Stimulated activated CD4-positive, alpha-beta T cell treated with anti-CD3 and anti-CD28 coated beads, Interleukin-1b, Interleukin-23, amount 100 ng/mL, for 48 hours (primary cell): ENCODE results near the gene LRRC23.

Source experiments
- DNase-seq: peaks from one replicate; pipeline ENCODE4 v3.0.0-alpha.2; 2020

The LRRC23 gene

DNA sequence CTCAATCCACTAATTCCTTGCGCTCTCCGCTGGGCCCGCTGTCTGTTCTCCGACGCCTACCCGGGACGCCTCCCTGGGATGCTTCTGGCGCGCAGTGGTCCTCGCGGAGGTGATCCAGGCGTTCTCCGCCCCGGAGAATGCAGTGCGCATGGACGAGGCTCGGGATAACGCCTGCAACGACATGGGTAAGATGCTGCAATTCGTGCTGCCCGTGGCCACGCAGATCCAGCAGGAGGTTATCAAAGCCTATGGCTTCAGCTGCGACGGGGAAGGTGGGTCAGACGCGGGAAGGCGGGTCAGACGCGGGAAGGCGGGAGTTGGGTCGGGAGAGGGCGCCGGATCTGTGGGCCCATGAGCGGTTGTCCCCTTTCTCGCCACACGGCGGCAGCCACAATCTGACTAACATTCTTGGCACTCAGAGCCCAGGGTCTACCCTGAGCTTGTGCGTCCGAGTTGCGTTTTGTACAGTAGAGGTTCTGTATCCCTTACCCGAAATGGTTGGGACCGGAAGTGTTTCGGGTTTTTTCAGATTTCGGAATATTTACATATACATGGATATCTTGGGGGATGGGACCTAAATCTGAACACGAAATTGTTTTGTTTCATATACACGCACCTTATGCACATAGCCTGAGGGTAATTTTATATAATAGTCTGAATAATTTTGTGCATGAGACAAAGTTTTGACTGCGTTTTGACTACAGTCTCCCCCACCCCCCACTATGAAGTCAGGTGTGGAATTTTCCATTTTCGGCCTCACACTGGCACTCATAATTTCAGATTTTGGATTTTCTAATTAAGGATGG lies 40.0 kb downstream of the LRRC23 start:
- peak; percentile 91 for DNase-seq

DNA sequence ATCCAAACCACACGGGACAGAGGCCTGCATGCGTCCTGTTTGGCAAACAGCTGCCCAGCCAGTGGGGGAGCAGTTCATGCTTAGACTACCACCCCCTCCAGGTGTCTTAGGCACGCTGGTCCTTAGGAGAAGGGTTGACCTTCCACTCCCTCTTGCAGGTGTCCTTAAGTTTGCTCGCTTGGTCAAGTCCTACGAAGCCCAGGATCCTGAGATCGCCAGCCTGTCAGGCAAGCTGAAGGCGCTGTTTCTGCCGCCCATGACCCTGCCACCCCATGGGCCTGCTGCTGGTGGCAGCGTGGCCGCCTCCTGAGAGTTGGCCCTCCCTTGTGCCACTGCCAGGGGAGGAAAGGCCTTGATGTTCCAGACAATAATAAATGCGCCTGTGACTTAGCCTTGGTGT lies 41.0 kb downstream of the LRRC23 start:
- DNase-seq = no peak

DNA sequence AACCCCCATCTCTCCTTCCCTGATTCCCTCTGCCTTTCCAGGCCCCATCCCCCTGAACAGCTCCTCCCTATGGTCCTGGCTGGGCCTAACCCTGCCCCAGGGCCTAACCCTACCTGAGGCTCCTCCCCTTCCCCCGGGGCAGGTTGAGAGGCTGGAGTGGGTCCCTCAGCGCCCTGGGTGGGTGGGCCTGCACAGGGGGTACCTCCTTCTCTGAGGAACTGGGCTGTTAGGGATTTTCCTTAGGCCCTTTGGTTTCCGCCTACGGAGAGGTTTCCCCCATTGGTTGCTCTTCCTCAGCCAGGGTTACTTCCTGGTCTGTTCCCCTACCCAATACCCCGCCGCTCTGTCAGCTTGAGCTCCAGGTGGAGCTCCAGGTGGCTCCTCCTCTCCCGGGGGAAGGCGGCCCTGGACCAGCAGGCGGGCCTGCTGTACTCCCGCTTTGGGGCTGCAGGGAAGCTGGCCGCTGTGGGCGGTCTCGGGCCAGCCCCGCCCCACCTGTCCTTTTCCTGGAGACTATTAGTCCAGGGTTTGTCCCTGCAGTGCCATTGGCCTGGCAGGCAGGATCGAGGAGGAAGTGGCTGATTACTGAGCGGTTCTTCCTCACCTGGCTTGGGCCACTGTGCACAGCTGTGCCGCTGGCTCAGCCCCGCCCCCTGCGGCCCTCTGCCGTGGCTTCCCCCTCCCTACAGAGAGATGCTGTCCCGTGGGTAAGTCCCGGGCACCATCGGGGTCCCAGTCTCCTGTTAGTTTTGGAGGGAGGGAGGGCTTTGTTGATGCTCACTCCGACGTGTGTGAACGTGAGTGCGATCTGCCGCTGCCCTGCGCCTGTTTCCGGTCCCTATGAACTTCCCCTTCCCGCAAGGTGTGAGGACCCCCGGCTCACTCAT lies 41.7 kb downstream of the LRRC23 start:
- DNase-seq = peak; percentile 71

DNA sequence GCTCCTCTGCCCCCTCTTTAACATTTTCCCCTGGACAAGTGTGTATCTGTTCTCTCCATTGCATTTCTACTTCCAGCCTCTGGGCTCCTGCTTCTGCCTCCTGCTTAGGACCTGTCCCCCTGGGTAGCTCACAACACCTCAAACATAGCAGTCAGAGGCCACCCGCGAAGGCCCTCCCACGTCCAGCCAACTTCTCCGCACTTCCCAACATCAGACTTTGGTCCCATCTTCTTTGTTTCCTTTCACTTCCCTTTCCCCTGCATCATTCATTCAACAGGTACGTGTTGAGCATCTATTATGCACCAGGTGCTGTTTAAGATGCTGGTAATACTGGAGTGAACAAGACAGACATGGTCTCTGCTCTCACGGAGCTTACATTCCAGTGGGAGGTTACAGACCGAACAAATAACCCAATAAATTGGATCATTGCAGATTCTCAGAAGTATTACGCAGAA lies 42.3 kb downstream of the LRRC23 start:
- no peak for DNase-seq

DNA sequence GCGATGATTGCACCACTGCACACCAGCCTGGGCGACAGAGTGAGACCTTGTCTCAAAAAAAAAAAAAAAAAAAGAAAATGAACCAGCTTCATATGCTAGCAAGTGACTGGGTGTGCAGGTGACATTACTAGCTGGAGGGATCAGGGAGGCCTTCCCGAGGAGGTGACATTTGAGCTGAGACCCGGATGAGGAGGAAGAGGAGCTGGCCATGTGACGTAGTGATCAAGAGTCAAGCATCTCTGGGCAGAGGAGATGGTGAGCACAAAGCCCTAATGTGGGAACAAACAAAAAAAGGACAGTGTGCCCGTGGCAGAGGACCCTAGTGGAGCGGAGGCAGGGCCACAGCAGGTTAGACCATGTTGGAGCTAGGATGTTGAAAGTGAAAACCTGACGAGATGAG lies 43.0 kb downstream of the LRRC23 start:
- no peak for DNase-seq

DNA sequence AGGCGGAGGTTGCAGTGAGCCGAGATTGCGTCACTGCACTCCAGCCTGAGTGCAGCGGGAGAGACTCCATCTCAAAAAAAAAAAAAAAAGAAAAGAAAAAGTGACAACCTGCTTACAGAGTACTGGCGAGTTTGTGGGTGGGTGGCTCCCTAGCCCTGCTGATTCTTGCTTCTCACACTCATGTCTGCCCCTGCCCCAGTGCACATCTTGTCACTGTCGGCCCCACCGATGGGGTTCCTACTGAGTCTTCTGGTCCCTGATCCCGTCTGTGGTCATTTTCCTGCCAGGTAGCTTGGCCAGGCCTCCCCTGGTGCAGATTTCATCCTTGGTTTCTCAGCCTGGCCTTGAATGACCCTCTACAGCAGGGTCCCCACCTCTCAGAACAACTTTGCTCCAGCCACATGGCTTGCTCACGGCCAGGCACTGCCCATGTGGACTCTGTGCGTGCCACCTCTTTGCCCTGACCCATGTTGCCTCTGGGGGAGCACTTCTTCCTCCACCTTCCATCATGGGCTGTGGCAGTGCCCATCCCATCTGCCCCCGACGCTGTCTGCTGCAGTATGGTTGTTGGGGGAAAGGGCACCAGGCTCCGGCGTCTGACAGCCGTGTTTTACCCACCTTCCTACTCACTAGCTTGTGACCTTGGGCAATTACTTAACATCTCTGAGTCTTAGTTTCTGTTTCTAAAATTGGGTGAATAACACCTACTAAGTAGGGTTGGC lies 44.4 kb downstream of the LRRC23 start:
- DNase-seq = no peak

DNA sequence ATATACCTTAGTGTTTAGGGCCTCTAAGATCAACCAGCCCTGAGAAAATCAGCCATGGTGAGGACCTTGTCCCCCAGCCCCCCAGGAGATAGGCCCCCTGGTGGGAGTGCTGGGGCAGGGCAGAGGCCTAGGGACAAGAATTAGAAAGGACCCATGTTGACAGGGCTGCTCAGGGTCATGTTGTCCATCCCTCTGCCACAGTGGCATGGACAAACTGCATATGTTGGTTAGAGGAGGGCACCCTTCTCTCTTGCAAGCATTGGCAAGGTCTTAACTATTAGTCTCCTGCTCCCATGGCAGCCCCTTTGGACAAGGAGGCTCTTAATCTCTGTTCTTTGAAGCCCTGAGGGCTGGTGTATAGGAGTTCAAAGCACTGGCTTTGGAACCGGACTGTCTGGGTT lies 45.8 kb downstream of the LRRC23 start:
- no peak for DNase-seq

DNA sequence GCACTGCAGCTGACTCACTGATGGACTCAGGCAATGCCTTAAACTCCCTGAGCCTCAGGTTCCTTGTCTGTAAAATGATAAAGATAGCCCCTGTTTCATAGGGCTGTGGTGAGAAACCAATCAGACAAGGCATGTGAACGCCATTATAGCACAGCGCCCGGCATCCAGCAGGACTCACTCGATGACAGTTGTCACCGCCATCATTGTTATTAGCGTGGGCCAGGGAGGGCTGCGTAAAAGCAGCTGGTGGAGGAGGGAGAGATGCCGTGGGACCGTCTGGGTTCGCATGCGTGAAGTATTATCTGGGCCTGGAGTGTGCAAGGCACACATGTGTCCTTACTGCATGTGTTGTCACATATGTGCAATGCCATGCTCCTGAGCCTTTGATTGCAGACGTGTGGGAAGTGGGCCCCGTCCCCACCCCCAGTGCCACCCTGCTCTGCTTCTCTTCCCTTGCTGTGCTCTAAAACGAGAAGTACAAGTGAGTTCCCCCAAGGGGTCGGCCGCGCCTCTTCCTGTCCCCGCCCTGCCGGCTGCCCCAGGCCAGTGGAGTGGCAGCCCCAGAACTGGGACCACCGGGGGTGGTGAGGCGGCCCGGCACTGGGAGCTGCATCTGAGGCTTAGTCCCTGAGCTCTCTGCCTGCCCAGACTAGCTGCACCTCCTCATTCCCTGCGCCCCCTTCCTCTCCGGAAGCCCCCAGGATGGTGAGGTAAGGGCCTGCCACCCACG lies 46.4 kb downstream of the LRRC23 start, which contains the start of gene PTPN6:
PTPN6 (plus strand) TSS at position 546 of the 730 bp plus-strand sequence; CDS start at position 703, 157 bp downstream.
- peak; percentile 55 for DNase-seq

DNA sequence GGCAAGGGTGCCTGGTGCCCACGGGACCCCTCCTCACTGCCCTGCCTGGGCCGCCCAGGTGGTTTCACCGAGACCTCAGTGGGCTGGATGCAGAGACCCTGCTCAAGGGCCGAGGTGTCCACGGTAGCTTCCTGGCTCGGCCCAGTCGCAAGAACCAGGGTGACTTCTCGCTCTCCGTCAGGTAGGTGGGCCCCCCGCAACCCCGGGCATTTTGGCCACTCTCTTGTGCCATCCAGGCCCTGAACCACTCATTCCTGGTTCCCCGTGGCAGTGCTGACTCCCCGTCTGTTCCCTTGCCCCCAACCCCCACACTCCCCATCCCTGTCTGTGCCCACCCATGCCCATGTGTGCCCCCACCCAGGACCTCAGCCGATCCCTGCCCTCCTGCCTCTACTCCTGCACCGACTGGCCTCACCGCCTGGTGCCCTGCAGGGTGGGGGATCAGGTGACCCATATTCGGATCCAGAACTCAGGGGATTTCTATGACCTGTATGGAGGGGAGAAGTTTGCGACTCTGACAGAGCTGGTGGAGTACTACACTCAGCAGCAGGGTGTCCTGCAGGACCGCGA lies 47.0 kb downstream of the LRRC23 start:
- no peak for DNase-seq

DNA sequence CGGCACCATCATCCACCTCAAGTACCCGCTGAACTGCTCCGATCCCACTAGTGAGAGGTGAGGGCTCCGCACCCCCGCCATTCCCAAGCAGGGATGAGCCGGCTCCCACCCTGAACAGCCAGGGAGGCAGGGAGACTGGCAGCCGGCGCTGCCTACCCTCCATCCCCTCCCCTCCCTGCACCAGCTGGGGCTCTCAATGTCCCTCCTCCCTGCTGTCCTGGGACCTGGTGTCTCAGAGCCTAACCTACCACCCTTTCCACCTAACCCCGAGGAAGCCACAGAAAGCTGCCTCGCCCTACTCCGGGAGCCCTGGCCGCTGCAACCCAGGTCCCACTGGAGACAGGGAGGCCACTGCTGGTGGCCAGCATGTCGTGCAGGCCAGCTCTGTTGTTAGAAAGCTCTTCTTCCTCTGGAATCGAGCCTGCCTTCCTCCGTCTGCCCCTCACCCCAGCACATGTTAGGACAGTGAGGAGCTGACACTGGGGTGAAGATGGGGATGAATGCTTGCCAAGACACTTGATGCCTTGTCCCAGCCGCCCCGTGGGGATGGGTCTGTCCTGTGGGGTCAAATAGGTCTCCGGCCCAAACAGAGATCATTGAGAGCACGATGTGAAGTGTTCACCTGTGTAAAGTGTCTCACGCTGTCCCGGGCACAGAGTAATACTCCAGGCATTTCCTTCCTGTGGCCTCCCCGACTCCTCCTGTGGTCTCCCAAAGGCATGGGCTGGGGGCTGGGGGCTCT lies 47.7 kb downstream of the LRRC23 start:
- DNase-seq = no peak

DNA sequence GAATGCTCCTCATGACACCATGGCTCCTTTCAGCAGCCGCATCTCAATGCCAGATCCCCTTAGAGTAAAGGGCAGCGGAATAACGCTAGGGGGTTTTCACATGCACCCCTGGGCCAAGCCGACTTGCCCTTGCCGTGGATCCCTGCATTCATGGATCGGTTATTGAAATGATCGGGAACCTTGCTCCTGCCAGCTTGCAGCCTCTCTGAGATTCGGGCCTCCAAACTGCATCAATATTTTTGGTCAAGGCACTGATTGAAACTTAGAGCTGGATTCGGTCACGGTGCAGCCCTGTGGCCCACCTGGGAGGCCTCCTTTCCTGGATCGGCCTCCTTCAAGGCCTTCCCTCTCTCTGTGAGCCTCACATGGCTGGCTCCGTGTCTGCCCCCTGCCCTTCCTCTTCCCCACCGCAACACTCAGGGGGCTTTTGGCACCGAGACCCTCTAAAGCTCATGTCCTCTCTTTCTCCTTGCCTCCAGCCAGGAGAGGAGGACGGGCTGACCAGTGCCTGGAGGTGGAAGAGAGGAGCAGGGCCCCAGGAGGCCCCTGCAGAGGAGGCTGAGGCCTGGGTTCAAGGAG lies 48.3 kb downstream of the LRRC23 start:
- no peak for DNase-seq

DNA sequence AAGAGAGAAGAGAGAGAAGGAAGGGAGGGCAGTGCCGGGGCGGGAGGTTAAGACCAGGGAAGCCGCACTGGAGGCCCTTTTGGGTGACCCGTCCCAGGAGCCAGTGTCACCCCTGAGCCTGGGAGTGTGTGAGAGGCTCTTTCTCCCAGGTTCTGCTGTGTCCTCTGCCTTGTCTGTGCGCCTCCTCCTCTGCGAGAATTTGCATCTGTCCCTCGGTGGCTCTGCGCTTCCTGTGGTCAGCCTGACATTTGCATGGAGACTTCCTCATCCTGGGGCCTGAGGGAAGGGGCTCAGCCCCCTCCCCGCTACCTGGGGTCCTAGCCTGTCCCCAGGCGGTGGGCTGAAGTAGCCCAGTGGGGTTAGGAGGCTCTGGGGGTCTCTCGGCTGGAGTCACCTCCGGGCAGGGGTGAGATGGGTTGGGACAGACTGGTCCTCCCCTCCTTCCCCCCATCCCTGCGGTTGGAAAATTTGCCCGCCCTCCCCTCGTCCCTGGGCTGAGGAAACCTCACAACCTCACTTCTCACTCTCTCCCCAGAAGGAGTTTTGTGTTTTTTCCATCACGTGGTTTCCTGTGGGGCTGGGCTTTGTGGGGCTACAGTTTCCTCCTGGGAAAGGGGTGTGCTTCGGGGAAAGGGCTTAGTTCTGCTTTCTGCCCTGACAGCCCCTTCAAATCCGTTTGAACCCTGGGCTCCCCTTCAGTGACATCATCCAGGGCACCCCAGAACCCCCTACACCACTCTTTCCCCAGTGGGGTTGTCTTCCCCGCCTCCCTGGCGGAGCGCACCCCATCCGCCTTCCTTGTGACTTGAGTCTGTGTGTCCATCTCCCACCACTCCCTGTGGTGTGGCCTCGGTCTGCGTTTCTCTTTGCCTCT lies 49.1 kb downstream of the LRRC23 start:
- DNase-seq = peak; percentile 80

DNA sequence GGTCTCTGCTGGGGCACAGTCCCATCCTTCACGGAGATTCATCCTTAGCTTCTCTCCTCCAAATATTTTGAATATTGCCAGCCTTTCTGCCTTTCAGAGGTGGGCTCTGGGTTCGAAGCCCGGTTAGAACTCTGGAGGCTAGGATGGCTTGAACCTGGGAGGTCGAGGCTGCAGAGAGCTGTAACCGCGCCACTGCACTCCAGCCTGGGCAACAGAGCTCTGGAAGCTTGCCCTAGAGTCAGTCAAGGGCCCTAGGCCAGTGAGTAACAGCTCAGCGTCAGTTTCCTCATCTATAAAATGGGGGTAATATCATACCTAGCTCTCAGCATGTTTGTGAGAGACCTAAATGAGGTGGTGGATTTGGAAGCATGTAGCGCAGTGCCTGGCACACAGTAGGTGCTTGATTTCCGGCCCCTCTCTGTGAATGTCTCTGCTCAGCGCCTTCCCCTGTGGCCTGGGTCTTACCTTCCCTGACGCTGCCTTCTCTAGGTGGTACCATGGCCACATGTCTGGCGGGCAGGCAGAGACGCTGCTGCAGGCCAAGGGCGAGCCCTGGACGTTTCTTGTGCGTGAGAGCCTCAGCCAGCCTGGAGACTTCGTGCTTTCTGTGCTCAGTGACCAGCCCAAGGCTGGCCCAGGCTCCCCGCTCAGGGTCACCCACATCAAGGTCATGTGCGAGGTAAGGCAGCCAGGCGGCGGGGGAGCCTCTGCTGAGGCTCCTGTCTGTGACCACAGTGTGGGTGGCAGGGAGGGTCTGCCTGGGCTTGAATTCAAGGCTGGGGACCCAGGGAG lies 49.9 kb downstream of the LRRC23 start:
- no peak for DNase-seq

DNA sequence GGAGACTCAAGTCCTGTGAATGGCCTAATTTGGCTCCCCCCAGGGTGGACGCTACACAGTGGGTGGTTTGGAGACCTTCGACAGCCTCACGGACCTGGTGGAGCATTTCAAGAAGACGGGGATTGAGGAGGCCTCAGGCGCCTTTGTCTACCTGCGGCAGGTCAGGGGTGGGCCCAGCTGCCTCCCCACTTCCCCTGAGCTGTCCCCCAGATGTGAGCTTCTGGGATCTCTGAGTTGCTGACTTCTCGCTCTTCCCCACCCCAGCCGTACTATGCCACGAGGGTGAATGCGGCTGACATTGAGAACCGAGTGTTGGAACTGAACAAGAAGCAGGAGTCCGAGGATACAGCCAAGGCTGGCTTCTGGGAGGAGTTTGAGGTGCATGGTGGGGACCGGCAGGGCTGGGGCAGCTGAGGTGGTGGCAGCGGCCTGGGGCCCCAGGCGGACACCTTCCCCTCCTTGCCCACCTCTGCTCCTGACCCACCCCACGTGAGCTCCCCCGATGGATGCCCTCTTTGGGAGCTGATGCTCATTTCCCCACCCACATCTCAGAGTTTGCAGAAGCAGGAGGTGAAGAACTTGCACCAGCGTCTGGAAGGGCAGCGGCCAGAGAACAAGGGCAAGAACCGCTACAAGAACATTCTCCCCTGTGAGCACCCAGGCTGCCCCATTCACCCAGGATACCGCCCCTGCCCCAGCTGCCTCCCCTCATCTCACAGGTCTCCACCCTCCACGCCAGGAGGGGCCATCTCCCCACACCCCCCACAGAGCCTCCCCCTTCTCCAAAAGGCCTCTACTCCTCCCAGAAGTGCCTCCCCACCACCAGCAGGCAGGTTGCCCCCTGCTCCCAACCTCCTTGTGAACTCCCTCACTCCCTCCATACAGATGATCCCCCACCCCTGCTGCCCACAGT lies 50.7 kb downstream of the LRRC23 start:
- DNase-seq = no peak

DNA sequence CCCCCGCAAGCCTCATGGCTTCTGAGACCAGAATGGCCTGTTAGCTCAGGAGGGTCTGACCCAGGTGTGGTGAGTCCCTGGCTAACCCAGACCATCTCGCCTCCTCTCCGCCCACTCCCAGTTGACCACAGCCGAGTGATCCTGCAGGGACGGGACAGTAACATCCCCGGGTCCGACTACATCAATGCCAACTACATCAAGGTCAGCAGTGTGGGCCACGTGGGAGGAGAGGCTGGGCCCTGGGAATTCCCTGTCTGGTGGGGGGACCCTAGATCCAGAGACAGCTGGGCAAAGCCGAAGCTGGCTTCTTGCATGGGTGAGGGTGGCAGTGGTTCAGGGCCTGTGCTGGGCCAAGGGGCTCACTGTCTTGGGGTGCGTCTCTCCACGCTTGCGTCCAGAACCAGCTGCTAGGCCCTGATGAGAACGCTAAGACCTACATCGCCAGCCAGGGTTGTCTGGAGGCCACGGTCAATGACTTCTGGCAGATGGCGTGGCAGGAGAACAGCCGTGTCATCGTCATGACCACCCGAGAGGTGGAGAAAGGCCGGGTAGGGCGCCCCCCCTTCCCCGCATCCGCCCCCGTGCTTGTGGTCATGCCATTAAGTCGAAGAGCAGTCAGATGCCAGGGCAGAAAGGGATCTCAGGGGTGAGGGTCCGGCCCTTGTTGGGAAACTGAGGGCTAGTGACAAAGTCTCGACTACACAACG lies 51.6 kb downstream of the LRRC23 start:
- DNase-seq = no peak

DNA sequence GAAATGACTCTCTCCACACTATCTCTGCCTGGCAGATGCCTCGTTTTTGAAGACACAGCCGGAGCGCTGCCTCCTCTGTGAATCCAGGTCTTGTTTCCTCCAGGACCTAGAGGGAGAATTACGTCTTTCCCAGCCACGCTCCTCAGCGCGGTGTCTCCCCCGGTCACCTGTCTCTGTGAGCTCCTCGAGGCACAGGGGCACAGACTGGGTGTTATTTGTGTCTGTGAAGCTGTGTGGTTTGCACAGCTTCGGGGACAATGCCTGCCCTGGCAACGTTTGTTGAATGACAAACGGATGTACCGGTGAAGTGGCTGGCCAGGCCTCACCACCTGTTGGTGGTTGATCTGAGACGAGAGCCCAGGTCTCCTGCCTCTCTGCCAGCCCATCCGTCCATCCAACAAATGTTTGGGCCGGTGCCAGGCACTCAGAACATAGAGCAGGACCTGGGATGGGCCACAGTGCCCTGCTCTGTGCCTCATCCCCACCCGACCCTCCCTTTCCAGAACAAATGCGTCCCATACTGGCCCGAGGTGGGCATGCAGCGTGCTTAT lies 52.6 kb downstream of the LRRC23 start:
- DNase-seq = no peak
